PFSK-1 (cell line): ENCODE results near the gene CCDC171.

Source experiments
- POLR2AphosphoS5 ChIP-seq: IDR thresholded peaks from 2 replicates; pipeline ENCODE4 v1.6.1; 2012; ENCODE audit warnings: low read depth, mild to moderate bottlenecking, control low read depth, low read length, moderate library complexity
- SIN3A ChIP-seq: IDR thresholded peaks from 2 replicates; pipeline ENCODE4 v1.6.1; 2012; ENCODE audit warnings: mild to moderate bottlenecking, low read length, moderate library complexity, borderline replicate concordance; ENCODE audit not compliant: insufficient read depth
- TAF1 ChIP-seq: IDR thresholded peaks from 2 replicates; pipeline ENCODE4 v1.6.1; 2012; ENCODE audit warnings: low read length, control low read depth, borderline replicate concordance; ENCODE audit not compliant: insufficient read depth

- TF ChIP-seq SIN3A = no peak
- no peak for TF ChIP-seq POLR2AphosphoS5
- no peak for TF ChIP-seq TAF1
Measured at GRCh38 chr9:15769547-15769946, 216.7 kb downstream of the CCDC171 start.
